ENCODE results near the gene SLC25A33.

Gene SLC25A33

GRCh38 chr1:9600861-9601834 lies 61.9 kb downstream of the SLC25A33 start:
- DNase-seq (ENCODE audit: low read depth in 1 of 2, low spot score in 1 of 2) = no peak

GRCh38 chr1:9601942-9602793 lies 62.9 kb downstream of the SLC25A33 start:
- DNase-seq (ENCODE audit: low read depth in 1 of 2, low spot score in 1 of 2) = no peak

GRCh38 chr1:9602794-9603167 lies 63.5 kb downstream of the SLC25A33 start:
- no peak for DNase-seq (ENCODE audit: low read depth in 1 of 2, low spot score in 1 of 2)

GRCh38 chr1:9603307-9603706 lies 64.0 kb downstream of the SLC25A33 start:
- no peak for DNase-seq (ENCODE audit: low read depth in 1 of 2, low spot score in 1 of 2)

- no peak for DNase-seq (ENCODE audit: low read depth in 1 of 2, low spot score in 1 of 2)
These were observed 64.8 kb downstream of the SLC25A33 start for GRCh38 chr1:9603766-9604753.

GRCh38 chr1:9604836-9605235 lies 65.6 kb downstream of the SLC25A33 start:
- no peak for DNase-seq (ENCODE audit: low read depth in 1 of 2, low spot score in 1 of 2)

- no peak for DNase-seq (ENCODE audit: low read depth in 1 of 2, low spot score in 1 of 2)
These were observed 66.7 kb downstream of the SLC25A33 start for GRCh38 chr1:9605946-9606455.

- DNase-seq (ENCODE audit: low read depth in 1 of 2, low spot score in 1 of 2) = no peak
These were observed 67.2 kb downstream of the SLC25A33 start for GRCh38 chr1:9606458-9606857.

- no peak for DNase-seq (ENCODE audit: low read depth in 1 of 2, low spot score in 1 of 2)
These were observed 67.7 kb downstream of the SLC25A33 start for GRCh38 chr1:9606948-9607347.

- DNase-seq (ENCODE audit: low read depth in 1 of 2, low spot score in 1 of 2) = no peak
These were observed 68.1 kb downstream of the SLC25A33 start for GRCh38 chr1:9607352-9607751.

- DNase-seq (ENCODE audit: low read depth in 1 of 2, low spot score in 1 of 2) = no peak
These were observed 70.7 kb downstream of the SLC25A33 start for GRCh38 chr1:9609998-9610397.

GRCh38 chr1:9610548-9610947 lies 71.3 kb downstream of the SLC25A33 start:
- DNase-seq (ENCODE audit: low read depth in 1 of 2, low spot score in 1 of 2) = no peak

GRCh38 chr1:9611716-9612115 lies 72.5 kb downstream of the SLC25A33 start:
- no peak for DNase-seq (ENCODE audit: low read depth in 1 of 2, low spot score in 1 of 2)

- no peak for DNase-seq (ENCODE audit: low read depth in 1 of 2, low spot score in 1 of 2)
These were observed 73.0 kb downstream of the SLC25A33 start for GRCh38 chr1:9612162-9612845.

- no peak for DNase-seq (ENCODE audit: low read depth in 1 of 2, low spot score in 1 of 2)
These were observed 73.8 kb downstream of the SLC25A33 start for GRCh38 chr1:9612871-9613624.

GRCh38 chr1:9613625-9614299 lies 74.5 kb downstream of the SLC25A33 start:
- no peak for DNase-seq (ENCODE audit: low read depth in 1 of 2, low spot score in 1 of 2)

- DNase-seq (ENCODE audit: low read depth in 1 of 2, low spot score in 1 of 2) = peak; percentile 30
These were observed 76.2 kb downstream of the SLC25A33 start for GRCh38 chr1:9615316-9616063.

All from activated T-helper 1 cell treated with anti-CD3 and anti-CD28 coated beads, Interleukin-2, amount 50 U/mL, for 16 hours (primary cell).